ENCODE measurements around the gene INHBE.

- TF ChIP-seq MAX (IDR thresholded peaks at IDR 0.05) (no peak), CTCF (IDR thresholded peaks at IDR 0.05; ENCODE audit: control extremely low read depth in 1 of 3, insufficient read depth in 1 of 3, low read depth in 1 of 3, low read length in 3 of 3) (no peak), POLR2AphosphoS5 (IDR thresholded peaks at IDR 0.05; ENCODE audit: low read depth, low read length) (no peak), POLR2A (IDR thresholded peaks at IDR 0.05; ENCODE audit: control extremely low read depth in 1 of 2, low read depth in 2 of 2, low read length in 2 of 2) (no peak), EZH2 (IDR thresholded peaks at IDR 0.05; ENCODE audit: low read depth, low read length, severe bottlenecking) (no peak), SP4 (IDR thresholded peaks at IDR 0.05; ENCODE audit: low read length) (no peak)
Measured at GRCh38 chr12:57479376-57480115, 24.4 kb downstream of the INHBE start, which contains the start of gene ARHGAP9.
